Naive thymus-derived CD4-positive, alpha-beta T cell (primary cell): ENCODE data around the gene TCHH. TPM values are rescaled to one million over a fixed set of nuclear protein-coding genes. Genes with fewer than 3 reads are reported as not detected.

Experiments
- ATAC-seq: fragments of 150-1000 bp; cut with Tn5 transposase; 2 replicates; pipeline ENCODE4 v1.10.0; 2021; ENCODE audit warnings: mild to moderate bottlenecking, moderate library complexity
- CTCF ChIA-PET: fragments of 350-600 bp; sonication (Branson Sonifier 250); formaldehyde crosslinking; loops from one replicate; lab custom pipeline; 2021; ENCODE audit warnings: antibody characterized with exemption; lab: Charles Lee
- POLR2A ChIA-PET: fragments of 350-600 bp; sonication (Branson Sonifier 250); formaldehyde crosslinking; loops from one replicate; lab custom pipeline; 2021; ENCODE audit warnings: antibody characterized with exemption, inconsistent platforms; lab: Charles Lee
- DNase-seq, 9 donors: peaks; one replicate each; pipeline versions ENCODE4 v3.0.0 to v3.0.0-alpha.2; 2020 to 2022; ENCODE audit warnings: mixed read lengths in 1 of 9
- H3K27ac ChIP-seq: one replicate; pipeline ENCODE4 v1.7.0; 2013; ENCODE audit warnings: mild to moderate bottlenecking, low read depth, low read length, moderate library complexity
- H3K27me3 ChIP-seq, 2 donors: one replicate each; pipeline ENCODE4 v1.7.0; 2013; ENCODE audit warnings: low read length in 2 of 2, mild to moderate bottlenecking in 2 of 2, moderate library complexity in 2 of 2; ENCODE audit not compliant: control insufficient read depth in 2 of 2, insufficient read depth in 2 of 2
- H3K36me3 ChIP-seq, 3 experiments: 1 replicate in 2 of 3; 2 replicates in 1 of 3; pipeline ENCODE4 v1.7.0; 2013; ENCODE audit warnings: low read length in 3 of 3, mild to moderate bottlenecking in 3 of 3, moderate library complexity in 1 of 3; ENCODE audit not compliant: insufficient read depth in 3 of 3, control insufficient read depth in 2 of 3
- H3K4me1 ChIP-seq, 2 donors: one replicate each; pipeline ENCODE4 v1.7.0; 2013; ENCODE audit warnings: low read length in 2 of 2, mild to moderate bottlenecking in 2 of 2, moderate library complexity in 1 of 2; ENCODE audit not compliant: control insufficient read depth in 2 of 2, insufficient read depth in 2 of 2
- H3K4me3 ChIP-seq: 2 replicates; pipeline ENCODE4 v1.7.0; 2013; ENCODE audit warnings: mild to moderate bottlenecking, low read length
- H3K9me3 ChIP-seq, 3 experiments: 1 replicate in 2 of 3; 2 replicates in 1 of 3; pipeline ENCODE4 v1.7.0; 2013; ENCODE audit warnings: low read length in 3 of 3; ENCODE audit not compliant: control insufficient read depth in 2 of 3
- H3K27ac Mint-ChIP-seq, 9 donors: one replicate each; pipeline ENCODE4 v1.8.0; 2020 to 2022; ENCODE audit warnings: mixed read lengths in 9 of 9, mild to moderate bottlenecking in 8 of 9, moderate library complexity in 5 of 9, inconsistent platforms in 2 of 9
- H3K27me3 Mint-ChIP-seq, 5 donors: one replicate each; pipeline ENCODE4 v1.8.0; 2021 to 2022; ENCODE audit warnings: mixed read lengths in 5 of 5, mild to moderate bottlenecking in 1 of 5
- H3K36me3 Mint-ChIP-seq, 5 donors: one replicate each; pipeline ENCODE4 v1.8.0; 2020 to 2022; ENCODE audit warnings: mixed read lengths in 5 of 5, mild to moderate bottlenecking in 3 of 5, inconsistent platforms in 1 of 5
- H3K4me1 Mint-ChIP-seq, 7 donors: one replicate each; pipeline ENCODE4 v1.8.0; 2020 to 2022; ENCODE audit warnings: mixed read lengths in 7 of 7, mild to moderate bottlenecking in 3 of 7, inconsistent platforms in 1 of 7
- H3K4me3 Mint-ChIP-seq, 10 donors: one replicate each; pipeline ENCODE4 v1.8.0; 2020 to 2022; ENCODE audit warnings: mild to moderate bottlenecking in 10 of 10, mixed read lengths in 10 of 10, moderate library complexity in 6 of 10, inconsistent platforms in 2 of 10
- H3K9me3 Mint-ChIP-seq, 11 donors: one replicate each; pipeline ENCODE4 v1.8.0; 2020 to 2022; ENCODE audit warnings: mixed read lengths in 11 of 11, mild to moderate bottlenecking in 4 of 11, inconsistent platforms in 1 of 11, moderate library complexity in 1 of 11
- intact Hi-C, 2 donors: fragments of 100-400 bp; cut with micrococcal nuclease; formaldehyde crosslinking; loops; one replicate each; pipeline ENCODE4 v1.15.1; 2023
- polyA plus RNA-seq, 2 donors: library from polyadenylated mRNA; unstranded; fragments of 300-500 nt; fragmentation: Illumina TruSeq; gene quantifications; one replicate each; pipeline ENCODE4 v1.2.3, GENCODE V29; 2021
- total RNA-seq, 6 experiments: library from RNA in 5 of 6; stranded (reverse) in 5 of 6; gene quantifications; 1 replicate in 5 of 6; 2 replicates in 1 of 6; pipeline ENCODE4 v1.2.3 and lab custom pipeline; 2021 to 2026

Gene TCHH
- total and polyA plus RNA-seq, 7 experiments from 2014 or later, result 0.02 TPM; not detected in 6

GRCh38 chr1:152141971-152142584 is 26.8 kb upstream of the TCHH start:
- H3K4me3 Mint-ChIP-seq, result no peak overlapping the region
- no peaks in the 10 kb centered on the region for H3K4me1 Mint-ChIP-seq
- no peaks in the 10 kb centered on the region for H3K9me3 ChIP-seq
- no peak overlapping the region for H3K4me3 ChIP-seq
- H3K4me1 ChIP-seq, result no peaks in the 10 kb centered on the region
- DNase-seq (no peak), ATAC-seq (no peak)
- H3K27me3 Mint-ChIP-seq, result peaks cover 37 to 54% (median 47%) of the 10 kb centered on the region in 5 donors
- intact Hi-C loops, result loop anchor here in 1 of 2 donors (1.0 kb wide), 1 partner anchor 43 kb away; no protein-coding TSS in a partner anchor
- POLR2A ChIA-PET, result no interaction called here
- H3K9me3 Mint-ChIP-seq, result peaks cover 5 to 27% (median 13%) of the 10 kb centered on the region in 11 donors
- no peak overlapping the region for H3K27ac ChIP-seq
- H3K36me3 ChIP-seq, result no peaks in the 10 kb centered on the region
- H3K27me3 ChIP-seq, result no peaks in the 10 kb centered on the region
- CTCF ChIA-PET, result no interaction called here
- no peak overlapping the region for H3K27ac Mint-ChIP-seq
- H3K36me3 Mint-ChIP-seq, result peaks cover 0 to 14% (median 4%) of the 10 kb centered on the region in 5 donors

GRCh38 chr1:152137215-152137614 is 22.0 kb upstream of the TCHH start:
- Histone ChIP-seq H3K27me3 (no peaks in the 10 kb centered on the region), H3K27ac (no peak overlapping the region), H3K36me3 (no peaks in the 10 kb centered on the region), H3K4me1 (no peaks in the 10 kb centered on the region), H3K4me3 (no peak overlapping the region), H3K9me3 (peaks cover 0 to 10% (median 0%) of the 10 kb centered on the region in 3 experiments)
- ATAC-seq (no peak), DNase-seq (no peak)
- peaks cover 0 to 5% (median 0%) of the 10 kb centered on the region in 5 donors for H3K36me3 Mint-ChIP-seq
- no peak overlapping the region for H3K27ac Mint-ChIP-seq
- POLR2A ChIA-PET, result no interaction called here
- H3K27me3 Mint-ChIP-seq, result peaks cover 39 to 67% (median 42%) of the 10 kb centered on the region in 5 donors
- intact Hi-C loops, result no loop called here
- H3K4me1 Mint-ChIP-seq, result no peaks in the 10 kb centered on the region
- CTCF ChIA-PET, result interaction anchor here (1.1 kb wide), 1 partner anchor 30 kb away, joined by 3 read pairs; no protein-coding TSS in a partner anchor
- peaks cover 0 to 25% (median 12%) of the 10 kb centered on the region in 11 donors for H3K9me3 Mint-ChIP-seq
- no peak overlapping the region for H3K4me3 Mint-ChIP-seq

- CTCF ChIA-PET, result no interaction called here
- H3K27ac Mint-ChIP-seq, result no peak overlapping the region
- H3K4me3 Mint-ChIP-seq, result no peak overlapping the region
- H3K36me3 Mint-ChIP-seq, result peaks cover 0 to 10% (median 0%) of the 10 kb centered on the region in 5 donors
- Histone ChIP-seq H3K36me3 (no peaks in the 10 kb centered on the region), H3K27me3 (no peaks in the 10 kb centered on the region), H3K9me3 (peaks cover 0 to 15% (median 0%) of the 10 kb centered on the region in 3 experiments), H3K4me1 (no peaks in the 10 kb centered on the region), H3K27ac (no peak overlapping the region), H3K4me3 (no peak overlapping the region)
- peaks cover 0 to 2% (median 0%) of the 10 kb centered on the region in 7 donors for H3K4me1 Mint-ChIP-seq
- no peak for DNase-seq
- peaks cover 0 to 41% (median 13%) of the 10 kb centered on the region in 11 donors for H3K9me3 Mint-ChIP-seq
- intact Hi-C loops, result no loop called here
- POLR2A ChIA-PET, result no interaction called here
- H3K27me3 Mint-ChIP-seq, result peaks cover 53 to 69% (median 65%) of the 10 kb centered on the region in 5 donors
- ATAC-seq, result no peak
These were observed 14.9 kb upstream of the TCHH start for GRCh38 chr1:152130186-152130585.

DNA sequence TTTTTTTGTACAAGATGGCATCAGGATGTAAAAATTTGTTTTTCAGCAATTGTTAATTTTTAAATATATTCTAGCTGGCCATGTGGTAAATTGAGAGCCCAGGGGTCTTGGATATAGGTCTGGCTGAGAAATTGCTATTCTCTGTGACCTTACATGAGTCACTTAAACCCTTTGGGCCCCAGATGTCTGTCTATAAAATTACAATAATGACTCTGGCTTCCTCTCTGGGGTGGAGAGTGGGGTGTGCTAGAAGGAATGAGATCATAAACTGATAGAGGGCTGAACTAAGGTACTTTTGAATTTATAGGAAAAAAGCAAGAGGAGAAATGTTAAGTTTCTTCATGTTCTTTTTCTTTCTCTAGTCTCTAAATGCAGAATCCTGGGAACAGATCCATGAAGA is 12.4 kb upstream of the TCHH start:
- Histone ChIP-seq H3K9me3 (peaks cover 0 to 8% (median 0%) of the 10 kb centered on the region in 3 experiments), H3K4me1 (no peaks in the 10 kb centered on the region), H3K27ac (no peak overlapping the region), H3K27me3 (no peaks in the 10 kb centered on the region), H3K36me3 (no peaks in the 10 kb centered on the region), H3K4me3 (no peak overlapping the region)
- CTCF ChIA-PET, result no interaction called here
- POLR2A ChIA-PET, result no interaction called here
- Mint-ChIP-seq H3K4me1 (peaks cover 0 to 2% (median 0%) of the 10 kb centered on the region in 7 donors), H3K27ac (no peak overlapping the region), H3K4me3 (no peak overlapping the region), H3K9me3 (peaks cover 0 to 24% (median 4%) of the 10 kb centered on the region in 11 donors), H3K27me3 (peaks cover 55 to 64% (median 57%) of the 10 kb centered on the region in 5 donors), H3K36me3 (peaks cover 0 to 8% (median 0%) of the 10 kb centered on the region in 5 donors)
- DNase-seq, result no peak
- intact Hi-C loops, result no loop called here
- no peak for ATAC-seq

DNA sequence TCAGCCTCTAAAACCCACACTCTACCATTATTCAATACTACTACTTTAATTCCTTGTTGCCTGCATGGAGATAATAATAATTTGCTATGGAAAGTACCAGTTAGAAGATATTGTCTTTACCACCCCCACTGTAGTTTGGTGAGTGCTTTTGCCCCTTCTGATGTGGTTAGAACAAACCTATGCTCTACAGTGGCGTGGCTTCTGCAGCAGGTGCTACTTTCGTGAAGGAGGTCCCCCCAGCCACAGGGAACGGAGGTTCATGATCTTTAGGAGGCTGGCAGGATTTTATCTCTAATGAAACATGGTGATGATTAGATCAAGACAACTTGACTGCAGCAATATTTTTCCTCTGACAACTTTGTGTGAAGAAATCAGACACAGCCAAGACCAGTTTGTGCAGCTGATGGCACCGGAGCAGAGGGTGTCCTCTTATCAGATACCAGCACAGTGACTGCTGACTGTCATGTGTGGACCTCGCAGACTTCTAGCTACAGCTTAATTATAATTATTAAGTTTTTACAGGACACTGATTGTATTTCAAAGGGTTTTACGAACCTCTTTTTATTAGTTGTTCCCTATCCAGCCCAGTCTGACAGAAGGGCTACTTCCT is 10.7 kb upstream of the TCHH start:
- H3K9me3 ChIP-seq, result no peaks in the 10 kb centered on the region
- no peaks in the 10 kb centered on the region for H3K36me3 ChIP-seq
- Mint-ChIP-seq H3K36me3 (no peaks in the 10 kb centered on the region), H3K4me1 (peaks cover 0 to 2% (median 0%) of the 10 kb centered on the region in 7 donors), H3K27ac (no peak overlapping the region), H3K4me3 (no peak overlapping the region), H3K9me3 (peaks cover 0 to 9% (median 0%) of the 10 kb centered on the region in 11 donors), H3K27me3 (peaks cover 57 to 73% (median 59%) of the 10 kb centered on the region in 5 donors)
- no peaks in the 10 kb centered on the region for H3K4me1 ChIP-seq
- ATAC-seq, result no peak
- H3K27me3 ChIP-seq, result no peaks in the 10 kb centered on the region
- POLR2A ChIA-PET, result no interaction called here
- H3K4me3 ChIP-seq, result no peak overlapping the region
- no peak overlapping the region for H3K27ac ChIP-seq
- no peak for DNase-seq
- CTCF ChIA-PET, result no interaction called here
- intact Hi-C loops, result no loop called here

DNA sequence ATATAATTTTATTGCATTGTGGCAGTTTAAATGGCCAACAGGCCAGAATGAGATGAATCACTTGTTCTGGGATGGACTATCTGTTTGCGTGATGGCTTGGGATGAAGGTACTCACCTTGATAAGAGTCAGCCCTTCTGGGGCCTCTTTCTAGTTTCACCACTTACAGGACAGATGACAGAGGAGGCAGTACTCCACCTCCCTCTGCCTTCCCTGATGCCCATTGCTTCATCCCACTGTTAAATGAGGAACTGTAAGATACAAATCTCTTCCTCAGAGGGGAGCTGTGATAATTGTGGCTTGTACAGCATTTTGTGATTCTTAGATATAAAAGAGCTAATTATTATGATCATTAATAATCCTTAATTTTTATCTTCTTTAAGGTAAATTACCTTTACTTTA is 3.7 kb upstream of the TCHH start:
- DNase-seq (no peak), ATAC-seq (no peak)
- Histone ChIP-seq H3K4me3 (no peak overlapping the region), H3K27ac (no peak overlapping the region), H3K36me3 (no peaks in the 10 kb centered on the region), H3K27me3 (peaks cover 0 to 7% of the 10 kb centered on the region in 2 donors), H3K4me1 (no peaks in the 10 kb centered on the region), H3K9me3 (no peaks in the 10 kb centered on the region)
- peaks cover 0 to 1% (median 0%) of the 10 kb centered on the region in 7 donors for H3K4me1 Mint-ChIP-seq
- intact Hi-C loops, result no loop called here
- H3K27me3 Mint-ChIP-seq, result peaks cover 37 to 69% (median 51%) of the 10 kb centered on the region in 5 donors
- no peak overlapping the region for H3K27ac Mint-ChIP-seq
- CTCF ChIA-PET, result no interaction called here
- peaks cover 0 to 3% (median 0%) of the 10 kb centered on the region in 5 donors for H3K36me3 Mint-ChIP-seq
- H3K9me3 Mint-ChIP-seq, result no peaks in the 10 kb centered on the region
- no peak overlapping the region for H3K4me3 Mint-ChIP-seq
- POLR2A ChIA-PET, result no interaction called here
